Peyer's patch (tissue), 4 donors: ENCODE results near the gene ZNF18.

Experiments
- CTCF ChIP-seq, 6 experiments: fragments of 450-650 bp in 4 of 6; fragments of 200-600 bp in 2 of 6; sonication (generic) in 1 of 6; IDR thresholded peaks; one replicate each; pipeline ENCODE4 v1.5.1; 2017 to 2019; ENCODE audit warnings: antibody characterized with exemption in 6 of 6, mild to moderate bottlenecking in 3 of 6, moderate library complexity in 1 of 6
- POLR2A ChIP-seq, 2 donors: fragments of 450-650 bp; IDR thresholded peaks; one replicate each; pipeline ENCODE4 v1.5.1; 2017; ENCODE audit warnings: antibody characterized with exemption in 2 of 2, mild to moderate bottlenecking in 2 of 2, moderate library complexity in 2 of 2

GRCh38 chr17:11991461-11991860 lies 5.8 kb downstream of the ZNF18 start:
- TF ChIP-seq CTCF (IDR thresholded peaks at IDR 0.05) (no peak), POLR2A (IDR thresholded peaks at IDR 0.05) (no peak)
